Naive thymus-derived CD8-positive, alpha-beta T cell (primary cell): ENCODE data around the gene KANSL1. TPM values are rescaled to one million over a fixed set of nuclear protein-coding genes. Genes with fewer than 3 reads are reported as not detected.

ENCODE experiments used
- ATAC-seq, 2 donors: fragments of 150-1000 bp; cut with Tn5 transposase in 1 of 2; sonication (Bioruptor Pico), chemical (Tn5 transposase) in 1 of 2; 1 replicate in 1 of 2; 2 replicates in 1 of 2; pipeline ENCODE4 v1.10.0; 2021; ENCODE audit warnings: mild to moderate bottlenecking in 2 of 2, moderate library complexity in 2 of 2
- POLR2A ChIA-PET: fragments of 350-600 bp; sonication (Branson Sonifier 250); formaldehyde crosslinking; loops from one replicate; lab custom pipeline; 2021; ENCODE audit warnings: antibody characterized with exemption; lab: Charles Lee
- DNase-seq, 10 donors: peaks; one replicate each; pipeline versions ENCODE4 v3.0.0 to v3.0.0-alpha.2; 2020 to 2022
- H3K27ac Mint-ChIP-seq, 10 donors: one replicate each; pipeline ENCODE4 v1.8.0; 2020 to 2022; ENCODE audit warnings: mild to moderate bottlenecking in 10 of 10, mixed read lengths in 10 of 10, moderate library complexity in 4 of 10, inconsistent platforms in 1 of 10
- H3K27me3 Mint-ChIP-seq, 5 donors: one replicate each; pipeline ENCODE4 v1.8.0; 2021 to 2022; ENCODE audit warnings: mixed read lengths in 5 of 5
- H3K36me3 Mint-ChIP-seq, 3 donors: one replicate each; pipeline ENCODE4 v1.8.0; 2020 to 2022; ENCODE audit warnings: mixed read lengths in 3 of 3, mild to moderate bottlenecking in 2 of 3, inconsistent platforms in 1 of 3
- H3K4me1 Mint-ChIP-seq, 4 donors: one replicate each; pipeline ENCODE4 v1.8.0; 2021 to 2022; ENCODE audit warnings: mixed read lengths in 4 of 4
- H3K4me3 Mint-ChIP-seq, 10 donors: one replicate each; pipeline ENCODE4 v1.8.0; 2020 to 2022; ENCODE audit warnings: mild to moderate bottlenecking in 10 of 10, mixed read lengths in 10 of 10, moderate library complexity in 6 of 10, inconsistent platforms in 1 of 10
- H3K9me3 Mint-ChIP-seq, 9 donors: one replicate each; pipeline ENCODE4 v1.8.0; 2020 to 2022; ENCODE audit warnings: mixed read lengths in 9 of 9, mild to moderate bottlenecking in 3 of 9, inconsistent platforms in 1 of 9, moderate library complexity in 1 of 9
- polyA plus RNA-seq, 3 donors: library from polyadenylated mRNA; unstranded; fragments of 300-500 nt; fragmentation: Illumina TruSeq; gene quantifications; one replicate each; pipeline ENCODE4 v1.2.3, GENCODE V29; 2021
- total RNA-seq, 8 experiments: library from RNA in 2 of 8; stranded (reverse) in 2 of 8; gene quantifications; one replicate each; pipeline ENCODE4 v1.2.3 and lab custom pipeline; 2021 to 2026

Gene KANSL1
- total and polyA plus RNA-seq, 5 experiments from 2014 or later, result 13.1 to 208 (median 16.6) TPM

DNA sequence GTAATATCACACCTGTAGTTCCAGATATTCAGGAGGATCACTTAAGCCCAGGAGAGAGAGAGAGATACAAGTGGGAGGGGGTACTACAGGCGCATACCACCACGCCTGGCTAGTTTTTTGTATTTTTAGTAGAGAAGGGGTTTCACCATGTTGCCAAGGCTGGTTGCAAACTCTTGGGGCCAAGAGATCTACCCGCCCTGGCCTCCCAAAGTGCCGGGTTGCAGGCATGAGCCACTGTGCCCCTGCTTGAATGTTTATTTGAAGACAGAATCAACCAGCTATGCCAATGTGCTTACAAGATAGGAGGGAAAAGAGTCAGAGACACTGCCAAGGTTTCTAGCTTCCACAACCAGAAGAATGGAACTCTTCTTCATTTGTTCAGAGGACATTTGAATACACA, 106.4 kb downstream of the KANSL1 start:
- no peak for ATAC-seq
- no peak overlapping the region for H3K27ac Mint-ChIP-seq
- H3K4me3 Mint-ChIP-seq, result no peak overlapping the region
- no peaks in the 10 kb centered on the region for H3K27me3 Mint-ChIP-seq
- POLR2A ChIA-PET, result no interaction called here
- H3K9me3 Mint-ChIP-seq, result no peaks in the 10 kb centered on the region
- H3K4me1 Mint-ChIP-seq, result peaks cover 41 to 80% (median 79%) of the 10 kb centered on the region in 4 donors
- no peak for DNase-seq
- peaks cover 0 to 54% (median 0%) of the 10 kb centered on the region in 3 donors for H3K36me3 Mint-ChIP-seq

DNA sequence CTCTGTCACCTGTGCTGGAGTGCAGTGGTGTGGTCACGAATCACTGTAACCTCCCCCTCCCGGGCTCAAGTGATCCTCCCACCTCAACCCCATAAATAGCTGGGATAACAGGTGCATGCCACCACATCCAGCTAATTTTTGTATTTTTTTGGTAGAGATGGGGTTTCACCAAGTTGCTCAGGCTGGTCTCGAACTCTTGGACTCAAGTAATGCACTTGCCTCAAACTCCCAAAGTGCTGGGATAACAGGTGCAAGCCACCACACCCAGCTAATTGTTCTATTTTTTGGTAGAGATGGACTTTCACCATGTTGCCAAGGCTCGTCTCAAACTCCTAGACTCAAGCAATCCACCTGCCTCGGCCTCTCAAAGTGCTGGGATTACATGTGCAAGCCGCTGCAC, 107.7 kb downstream of the KANSL1 start:
- DNase-seq (no peak), ATAC-seq (no peak)
- H3K36me3 Mint-ChIP-seq, result peaks cover 0 to 51% (median 4%) of the 10 kb centered on the region in 3 donors
- H3K9me3 Mint-ChIP-seq, result no peaks in the 10 kb centered on the region
- H3K4me3 Mint-ChIP-seq, result no peak overlapping the region
- peaks cover 43 to 86% (median 84%) of the 10 kb centered on the region in 4 donors for H3K4me1 Mint-ChIP-seq
- no peaks in the 10 kb centered on the region for H3K27me3 Mint-ChIP-seq
- H3K27ac Mint-ChIP-seq, result peak overlapping the region in 3 of 10 donors; percentile 8 to 48 (median 13)
- POLR2A ChIA-PET, result interaction anchor here (0.6 kb wide), 1 partner anchor 107 kb away, joined by 3 read pairs; the partner anchor contains the start of gene KANSL1

DNA sequence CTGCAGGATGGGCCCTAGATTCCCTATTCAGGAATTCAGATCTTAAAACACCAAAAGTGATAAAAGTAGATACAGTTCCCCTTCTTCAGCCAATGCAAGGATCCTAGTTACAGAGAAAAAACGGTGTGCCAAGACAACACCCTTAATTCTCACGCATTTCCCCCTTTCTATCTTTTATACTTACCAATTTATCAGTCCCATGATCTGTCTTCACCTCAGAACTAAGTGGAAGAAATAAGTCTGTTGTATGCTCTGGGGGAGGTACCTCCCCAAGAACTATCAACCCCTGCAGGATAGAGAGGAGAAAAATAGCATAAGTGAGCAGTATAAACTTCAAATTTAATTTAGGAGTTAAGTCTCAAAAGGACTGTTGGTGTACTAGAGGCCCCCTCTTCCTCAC, 111.0 kb downstream of the KANSL1 start:
- H3K9me3 Mint-ChIP-seq, result no peaks in the 10 kb centered on the region
- peaks cover 34 to 72% (median 72%) of the 10 kb centered on the region in 4 donors for H3K4me1 Mint-ChIP-seq
- H3K4me3 Mint-ChIP-seq, result peak overlapping the region in 2 of 10 donors; percentile 9 to 15
- H3K27ac Mint-ChIP-seq, result peak overlapping the region in 6 of 10 donors; percentile 35 to 91 (median 50)
- DNase-seq (no peak), ATAC-seq (peak; percentile 68 to 79)
- H3K27me3 Mint-ChIP-seq, result no peaks in the 10 kb centered on the region
- peaks cover 0 to 48% (median 12%) of the 10 kb centered on the region in 3 donors for H3K36me3 Mint-ChIP-seq
- POLR2A ChIA-PET, result no interaction called here

DNA sequence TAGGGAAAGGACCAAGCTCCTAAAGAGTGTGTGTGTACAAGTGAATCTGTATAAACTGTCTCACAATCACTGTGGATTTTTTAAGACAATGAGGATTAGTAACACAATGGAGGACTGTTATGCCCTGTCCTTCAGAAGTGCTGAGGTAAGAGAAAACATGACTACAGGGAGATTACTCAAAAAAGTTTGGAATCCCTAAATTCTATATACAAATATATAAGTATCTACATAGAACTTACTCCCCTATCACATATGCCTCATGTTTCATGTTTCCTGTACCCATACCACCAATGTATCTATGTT, 112.3 kb downstream of the KANSL1 start:
- Mint-ChIP-seq H3K36me3 (peaks cover 0 to 50% (median 16%) of the 10 kb centered on the region in 3 donors), H3K27me3 (no peaks in the 10 kb centered on the region), H3K4me3 (no peak overlapping the region), H3K9me3 (no peaks in the 10 kb centered on the region), H3K27ac (peak overlapping the region in 5 of 10 donors; percentile 23 to 61 (median 44)), H3K4me1 (peaks cover 30 to 65% (median 61%) of the 10 kb centered on the region in 4 donors)
- POLR2A ChIA-PET, result interaction anchor here (1.2 kb wide), 1 partner anchor 112 kb away, joined by 4 read pairs; the partner anchor contains the start of gene KANSL1
- ATAC-seq, result no peak
- DNase-seq, result no peak

DNA sequence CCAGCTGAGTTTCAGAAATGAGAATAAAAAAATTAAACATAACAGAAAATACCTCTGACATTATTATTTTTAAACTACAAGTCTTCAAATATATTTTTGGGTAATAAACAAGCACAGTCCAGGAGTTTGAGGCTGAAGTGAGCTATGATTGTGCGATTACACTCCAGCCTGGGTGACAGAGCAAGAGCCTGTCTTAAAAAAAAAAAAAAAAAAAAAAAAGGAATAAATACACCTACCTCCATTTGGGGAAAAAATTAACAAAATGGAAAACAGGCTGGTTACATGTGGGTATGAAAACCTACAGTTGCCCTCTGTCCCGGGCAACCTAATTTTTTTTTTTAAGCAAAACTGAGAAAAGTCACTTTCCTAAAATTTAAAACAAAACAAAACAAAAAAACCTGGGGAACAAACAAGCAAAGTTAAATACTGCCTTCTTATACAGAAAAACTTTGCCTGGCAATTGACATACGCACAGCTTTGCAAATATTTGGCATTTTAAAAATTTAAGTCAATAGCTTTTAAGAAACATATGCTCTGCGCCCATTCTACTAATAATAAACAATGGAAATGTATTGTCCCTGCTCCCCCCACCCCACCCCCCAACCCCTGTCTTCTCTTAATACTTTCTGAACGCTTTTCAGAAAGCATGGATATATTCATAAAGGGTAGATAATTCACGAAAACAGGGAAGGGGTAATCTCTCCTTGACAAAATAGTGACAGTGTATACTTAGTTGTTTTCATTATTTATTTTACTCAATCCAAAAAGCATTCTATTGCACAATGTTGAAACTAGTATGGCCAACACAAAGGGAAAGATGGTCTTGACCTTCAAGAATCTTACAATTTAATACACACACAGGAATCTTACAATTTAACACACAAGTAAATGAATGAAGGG, 112.9 kb downstream of the KANSL1 start:
- no peak for ATAC-seq
- no peak for DNase-seq
- Mint-ChIP-seq H3K27me3 (no peaks in the 10 kb centered on the region), H3K27ac (peak overlapping the region in 2 of 10 donors; percentile 44 to 47), H3K9me3 (no peaks in the 10 kb centered on the region), H3K36me3 (peaks cover 0 to 55% (median 16%) of the 10 kb centered on the region in 3 donors), H3K4me3 (no peak overlapping the region), H3K4me1 (peaks cover 29 to 64% (median 59%) of the 10 kb centered on the region in 4 donors)
- POLR2A ChIA-PET, result interaction anchor here (1.2 kb wide), 1 partner anchor 113 kb away, joined by 4 read pairs; the partner anchor contains the start of gene KANSL1

DNA sequence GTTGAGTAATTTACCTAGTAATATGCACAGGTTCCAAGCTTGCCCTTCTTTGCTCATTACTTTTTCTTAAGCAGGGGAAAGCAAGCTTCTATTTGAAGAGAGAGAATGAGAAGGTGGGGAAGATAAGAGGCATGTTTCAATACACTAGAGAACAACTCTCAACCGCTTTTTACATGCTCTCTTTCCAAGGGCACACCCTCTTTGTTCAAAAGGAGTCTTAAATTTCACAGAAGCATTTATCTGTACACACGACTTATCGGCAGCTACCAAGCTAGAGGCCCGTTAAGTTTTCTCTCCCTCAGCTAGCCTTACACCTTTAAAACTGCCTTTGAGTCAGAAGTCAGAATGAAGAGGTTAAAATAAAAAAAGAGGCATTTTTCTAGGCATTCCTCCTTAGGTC, 114.6 kb downstream of the KANSL1 start:
- H3K36me3 Mint-ChIP-seq, result peaks cover 0 to 59% (median 16%) of the 10 kb centered on the region in 3 donors
- ATAC-seq (no peak), DNase-seq (no peak)
- peaks cover 26 to 60% (median 51%) of the 10 kb centered on the region in 4 donors for H3K4me1 Mint-ChIP-seq
- H3K9me3 Mint-ChIP-seq, result no peaks in the 10 kb centered on the region
- H3K27ac Mint-ChIP-seq, result peak overlapping the region in 9 of 10 donors; percentile 2 to 83 (median 51)
- POLR2A ChIA-PET, result no interaction called here
- H3K27me3 Mint-ChIP-seq, result no peaks in the 10 kb centered on the region
- no peak overlapping the region for H3K4me3 Mint-ChIP-seq

DNA sequence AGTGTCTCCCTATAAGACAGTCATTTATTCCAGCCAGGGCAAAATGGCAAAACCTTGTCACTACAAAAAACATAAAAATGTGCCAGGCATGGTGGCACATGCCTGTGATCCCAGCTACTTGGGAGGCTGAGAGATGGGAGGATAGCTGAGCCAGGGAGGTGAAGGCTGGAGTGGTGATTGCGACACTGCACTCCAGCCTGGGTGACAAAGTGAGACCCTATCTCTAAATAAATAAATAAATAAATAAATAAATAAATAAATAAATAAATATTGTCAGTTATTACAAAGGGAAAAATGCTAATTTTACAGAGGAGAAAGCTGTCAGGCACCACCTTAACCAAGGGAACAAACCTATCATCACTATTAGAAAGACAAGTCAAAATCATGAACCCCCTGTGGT, 118.7 kb downstream of the KANSL1 start:
- peak overlapping the region in 3 of 10 donors; percentile 9 to 40 (median 12) for H3K27ac Mint-ChIP-seq
- ATAC-seq (no peak), DNase-seq (no peak)
- peaks cover 25 to 54% (median 49%) of the 10 kb centered on the region in 4 donors for H3K4me1 Mint-ChIP-seq
- peaks cover 0 to 50% (median 12%) of the 10 kb centered on the region in 3 donors for H3K36me3 Mint-ChIP-seq
- POLR2A ChIA-PET, result no interaction called here
- no peaks in the 10 kb centered on the region for H3K9me3 Mint-ChIP-seq
- H3K4me3 Mint-ChIP-seq, result no peak overlapping the region
- H3K27me3 Mint-ChIP-seq, result no peaks in the 10 kb centered on the region

DNA sequence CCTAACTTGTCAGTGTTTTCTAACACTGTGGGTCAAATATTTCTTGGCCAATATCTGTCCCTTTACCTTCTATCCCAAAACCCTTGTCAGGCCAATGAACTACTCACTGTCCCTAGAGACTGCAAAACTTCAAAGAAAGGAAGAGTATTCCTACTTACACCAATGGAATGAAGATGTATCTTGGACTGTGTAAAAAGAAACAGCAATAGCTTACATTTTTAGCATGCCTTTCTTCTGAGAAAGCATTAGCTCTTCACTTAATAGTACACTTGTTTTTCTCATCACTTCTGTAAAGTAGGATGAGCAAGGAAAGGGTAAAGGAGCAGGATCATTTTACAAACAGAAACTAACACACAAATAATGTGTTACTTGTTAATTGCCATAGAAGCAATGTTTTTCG, 120.2 kb downstream of the KANSL1 start:
- Mint-ChIP-seq H3K27me3 (no peaks in the 10 kb centered on the region), H3K36me3 (peaks cover 0 to 46% (median 7%) of the 10 kb centered on the region in 3 donors), H3K9me3 (no peaks in the 10 kb centered on the region), H3K4me1 (peaks cover 21 to 51% (median 39%) of the 10 kb centered on the region in 4 donors), H3K4me3 (no peak overlapping the region), H3K27ac (peak overlapping the region in 3 of 10 donors; percentile 1 to 21 (median 6))
- POLR2A ChIA-PET, result no interaction called here
- DNase-seq (no peak), ATAC-seq (no peak)

DNA sequence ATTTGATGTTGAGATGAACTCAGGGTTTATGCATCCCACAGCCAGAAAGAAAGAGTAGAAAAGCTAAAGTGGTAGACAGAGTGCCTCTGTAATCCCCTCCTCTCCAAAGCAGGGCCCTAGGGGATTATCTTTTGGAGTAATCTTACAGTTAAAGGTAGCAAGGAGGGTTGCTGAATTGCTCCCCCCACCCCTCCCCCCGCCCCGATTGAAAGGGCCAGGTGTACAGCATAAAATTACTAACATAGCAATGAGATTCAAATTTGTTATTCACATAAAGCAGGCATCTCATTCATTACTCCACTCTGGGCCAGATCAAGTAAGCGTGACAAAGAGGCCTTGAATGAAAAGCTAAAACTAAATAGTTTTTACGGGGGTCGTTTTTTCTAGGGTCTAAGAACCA, 121.4 kb downstream of the KANSL1 start:
- Mint-ChIP-seq H3K9me3 (no peaks in the 10 kb centered on the region), H3K4me1 (peaks cover 21 to 51% (median 42%) of the 10 kb centered on the region in 4 donors), H3K27ac (peak overlapping the region in 4 of 10 donors; percentile 21 to 79 (median 44)), H3K36me3 (peaks cover 0 to 48% (median 9%) of the 10 kb centered on the region in 3 donors), H3K4me3 (no peak overlapping the region), H3K27me3 (no peaks in the 10 kb centered on the region)
- ATAC-seq, result no peak
- POLR2A ChIA-PET, result interaction anchor here (0.5 to 0.6 kb wide), 2 partner anchors 121 to 1569 kb away, joined by 3 to 7 read pairs; partner anchors contain the start of gene KANSL1
- DNase-seq, result no peak

DNA sequence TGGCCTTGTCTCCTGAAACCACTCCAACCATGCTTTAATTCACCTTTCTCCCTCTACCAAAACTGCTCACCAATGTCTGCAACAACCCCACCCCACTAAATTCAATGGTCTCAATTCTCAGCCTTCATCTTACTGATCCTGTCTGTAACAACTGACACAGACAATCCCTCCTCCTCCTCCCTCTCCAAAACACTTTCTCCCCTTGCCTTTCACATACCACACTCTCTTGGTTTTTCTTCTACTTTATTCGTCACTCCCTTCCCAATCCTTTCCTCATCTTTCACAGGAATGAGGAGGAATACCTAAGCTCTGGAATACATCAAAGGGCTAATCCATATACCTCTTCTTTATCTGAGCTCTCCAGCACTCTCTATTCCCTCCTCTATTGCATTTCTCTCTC, 128.8 kb downstream of the KANSL1 start:
- Mint-ChIP-seq H3K27me3 (no peaks in the 10 kb centered on the region), H3K4me1 (peaks cover 9 to 20% (median 15%) of the 10 kb centered on the region in 4 donors), H3K27ac (peak overlapping the region; percentile 9 to 91 (median 39)), H3K4me3 (no peak overlapping the region), H3K36me3 (peaks cover 0 to 81% (median 18%) of the 10 kb centered on the region in 3 donors), H3K9me3 (no peaks in the 10 kb centered on the region)
- DNase-seq (no peak), ATAC-seq (no peak)
- POLR2A ChIA-PET, result no interaction called here

DNA sequence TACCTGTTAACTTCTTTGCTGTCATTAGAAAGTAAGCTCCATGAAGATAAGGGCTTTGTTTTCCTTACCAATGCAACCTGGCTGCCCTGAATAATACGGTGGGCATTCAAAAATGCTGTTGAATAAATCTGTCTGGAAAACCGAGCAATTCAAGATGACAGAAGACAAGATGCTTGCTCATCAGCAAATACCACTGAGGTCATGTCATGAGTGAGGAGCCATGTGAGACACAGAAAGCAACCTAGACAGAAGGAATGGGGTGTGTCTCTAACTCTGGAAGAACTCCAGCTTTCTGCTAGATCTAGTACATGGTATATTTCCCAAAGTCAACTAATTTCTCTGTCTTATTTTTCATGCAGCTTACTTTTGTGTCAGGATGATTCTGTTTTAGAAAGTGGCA, 130.0 kb downstream of the KANSL1 start:
- POLR2A ChIA-PET, result interaction anchor here (1.3 kb wide), 1 partner anchor 130 kb away, joined by 4 read pairs; the partner anchor contains the start of gene KANSL1
- no peak for ATAC-seq
- H3K4me3 Mint-ChIP-seq, result no peak overlapping the region

DNA sequence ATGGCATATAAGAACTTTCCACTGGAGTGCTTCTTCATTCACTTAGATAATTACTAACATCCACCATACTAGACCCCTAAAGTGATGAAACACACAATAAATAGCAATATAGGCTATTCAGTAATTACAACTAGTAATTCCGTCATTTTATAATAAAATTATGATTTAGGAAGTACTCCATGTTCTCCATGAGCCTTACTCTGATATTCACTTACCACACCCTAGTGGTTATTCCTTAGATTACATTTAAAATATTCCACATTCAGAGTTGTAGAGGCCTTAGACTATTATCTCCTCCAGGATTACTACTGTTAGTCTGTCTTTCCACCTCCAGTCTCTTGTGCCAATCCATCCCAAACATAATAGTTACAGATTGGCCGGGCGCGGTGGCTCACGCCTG, 131.8 kb downstream of the KANSL1 start:
- peak in 1 of 2 donors; percentile 37 for ATAC-seq
- POLR2A ChIA-PET, result no interaction called here
- Mint-ChIP-seq H3K27me3 (no peaks in the 10 kb centered on the region), H3K27ac (peak overlapping the region in 1 of 10 donors; percentile 52), H3K4me1 (peaks cover 11 to 41% (median 26%) of the 10 kb centered on the region in 4 donors), H3K9me3 (no peaks in the 10 kb centered on the region), H3K36me3 (peaks cover 0 to 86% (median 11%) of the 10 kb centered on the region in 3 donors), H3K4me3 (peak overlapping the region in 1 of 10 donors; percentile 20)
- no peak for DNase-seq

More for the DNA sequence above, 130.0 kb downstream of the KANSL1 start:
- peaks cover 12 to 32% (median 20%) of the 10 kb centered on the region in 4 donors for H3K4me1 Mint-ChIP-seq
- peaks cover 0 to 89% (median 18%) of the 10 kb centered on the region in 3 donors for H3K36me3 Mint-ChIP-seq
- H3K9me3 Mint-ChIP-seq, result no peaks in the 10 kb centered on the region
- no peak for DNase-seq
- no peaks in the 10 kb centered on the region for H3K27me3 Mint-ChIP-seq
- peak overlapping the region in 3 of 10 donors; percentile 13 to 41 (median 36) for H3K27ac Mint-ChIP-seq
